Panc1 (cell line): Measurements from ENCODE around the gene LATS2. TPM values are rescaled to one million over a fixed set of nuclear protein-coding genes. Genes with fewer than 3 reads are reported as not detected.

Experiments used
- ATAC-seq: fragments of 200-7000 bp; cut with Tn5 transposase; 2 replicates; pipeline ENCODE4 v1.9.1; 2020; ENCODE audit warnings: mild to moderate bottlenecking, moderate library complexity
- BruUV-seq: library from RNA; stranded (reverse); fragments of 400-500 nt; replicated peaks from 2 replicates; lab custom pipeline; 2021; lab: Mats Ljungman, UMichigan
- CTCF ChIA-PET: fragments of 300-600 bp; sonication (Branson Sonifier 250); formaldehyde crosslinking; loops from one replicate; lab custom pipeline; 2022; ENCODE audit warnings: antibody characterized with exemption; lab: Charles Lee
- POLR2A ChIA-PET: fragments of 300-600 bp; sonication (Branson Sonifier 250); formaldehyde crosslinking; loops from one replicate; lab custom pipeline; 2022; ENCODE audit warnings: antibody characterized with exemption; lab: Charles Lee
- DNase-seq: peaks from one replicate; pipeline ENCODE4 v3.0.0-alpha.2; 2010; ENCODE audit warnings: low read depth, low spot score
- H3K27ac ChIP-seq: 2 replicates; pipeline ENCODE4 v1.5.1; 2011; ENCODE audit warnings: mild to moderate bottlenecking, low read length, inconsistent platforms
- H3K27me3 ChIP-seq: fragments of 200-500 bp; sonication (Bioruptor generic); 2 replicates; pipeline ENCODE4 v1.6.0; 2014; ENCODE audit warnings: low read length, inconsistent platforms; ENCODE audit not compliant: control insufficient read depth, insufficient read depth
- H3K36me3 ChIP-seq: fragments of 200-500 bp; sonication (Bioruptor generic); 2 replicates; pipeline ENCODE4 v1.5.1; 2014; ENCODE audit warnings: inconsistent platforms, mild to moderate bottlenecking, low read length, moderate library complexity; ENCODE audit not compliant: control insufficient read depth, insufficient read depth
- H3K4me1 ChIP-seq: 2 replicates; pipeline ENCODE4 v1.5.1; 2011; ENCODE audit warnings: inconsistent platforms, mild to moderate bottlenecking, low read length, moderate library complexity; ENCODE audit not compliant: control insufficient read depth, insufficient read depth
- H3K4me3 ChIP-seq, 2 experiments: 2 replicates each; pipeline ENCODE4 v1.5.1; 2011 to 2012; ENCODE audit warnings: low read depth in 2 of 2, low read length in 2 of 2, mild to moderate bottlenecking in 2 of 2, inconsistent platforms in 1 of 2, moderate library complexity in 1 of 2
- H3K9me3 ChIP-seq: fragments of 200-500 bp; sonication (Bioruptor generic); 2 replicates; pipeline ENCODE4 v1.5.1; 2014; ENCODE audit warnings: low read depth, mild to moderate bottlenecking, inconsistent platforms, low read length, moderate library complexity; ENCODE audit not compliant: control insufficient read depth, insufficient read depth
- POLR2AphosphoS5 ChIP-seq: IDR thresholded peaks from 2 replicates; pipeline ENCODE4 v1.6.1; 2012; ENCODE audit warnings: mild to moderate bottlenecking, low read depth, low read length, moderate library complexity
- SIN3A ChIP-seq: IDR thresholded peaks from 2 replicates; pipeline ENCODE4 v1.6.1; 2012; ENCODE audit warnings: low read depth, mild to moderate bottlenecking, low read length, moderate library complexity, borderline replicate concordance; ENCODE audit not compliant: insufficient read depth
- TCF7L2 ChIP-seq: IDR thresholded peaks from 2 replicates; pipeline ENCODE4 v1.6.1; 2011; ENCODE audit warnings: mild to moderate bottlenecking, low read depth, low read length, inconsistent platforms
- in situ Hi-C: cut with HindIII; loops from 2 replicates; pipeline ENCODE4 v1.10.0; 2016; ENCODE audit warnings: low sequenced_read_pairs, low pct_unique_long_range_greater_than_20kb
- intact Hi-C: fragments of 100-400 bp; cut with micrococcal nuclease; formaldehyde crosslinking; loops from one replicate; pipeline ENCODE4 v1.10.0; 2022; ENCODE audit not compliant: unreplicated experiment
- total RNA-seq: library from RNA; stranded (reverse); gene quantifications from one replicate; pipeline ENCODE4 v1.2.1, GENCODE V29; 2021; ENCODE audit not compliant: unreplicated experiment
- TF ChIP-seq, protein P1 (sequence below): fragments of 450-650 bp; IDR thresholded peaks from 2 replicates; pipeline ENCODE4 v1.5.1; 2017; ENCODE audit warnings: mild to moderate bottlenecking
- TF ChIP-seq, protein P2 (sequence below), 2 experiments: IDR thresholded peaks; 2 replicates each; pipeline ENCODE4 v1.6.1; 2011 to 2012; ENCODE audit warnings: low read depth in 2 of 2, control low read depth in 1 of 2, low read length in 1 of 2, mild to moderate bottlenecking in 1 of 2, moderate library complexity in 1 of 2; ENCODE audit not compliant: insufficient read depth in 1 of 2

The LATS2 gene
- total RNA-seq, 1 experiment from 2014 or later: 24.5 TPM

DNA sequence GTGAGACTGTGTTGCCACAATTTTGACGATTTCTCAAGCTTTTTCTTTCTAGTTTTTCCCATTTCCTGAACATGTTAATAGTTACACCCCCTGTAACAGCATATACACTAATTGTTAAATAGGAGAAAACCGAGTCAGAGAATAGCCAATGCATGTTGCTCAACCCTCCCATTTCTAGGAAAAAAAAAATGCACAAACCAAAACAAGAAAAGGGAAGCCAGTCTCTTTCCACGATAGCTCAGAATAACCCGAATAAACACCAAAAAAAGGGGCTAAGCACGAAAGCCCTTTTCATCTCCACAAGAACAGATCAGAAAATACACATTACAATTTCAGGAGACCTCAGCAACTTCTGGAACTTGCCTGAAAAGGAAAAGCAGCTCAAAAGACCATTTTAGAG, 16.3 kb downstream of the LATS2 start:
- no peak for TF ChIP-seq TCF7L2
- TF ChIP-seq POLR2AphosphoS5: no peak
- TF ChIP-seq, protein P1, sequence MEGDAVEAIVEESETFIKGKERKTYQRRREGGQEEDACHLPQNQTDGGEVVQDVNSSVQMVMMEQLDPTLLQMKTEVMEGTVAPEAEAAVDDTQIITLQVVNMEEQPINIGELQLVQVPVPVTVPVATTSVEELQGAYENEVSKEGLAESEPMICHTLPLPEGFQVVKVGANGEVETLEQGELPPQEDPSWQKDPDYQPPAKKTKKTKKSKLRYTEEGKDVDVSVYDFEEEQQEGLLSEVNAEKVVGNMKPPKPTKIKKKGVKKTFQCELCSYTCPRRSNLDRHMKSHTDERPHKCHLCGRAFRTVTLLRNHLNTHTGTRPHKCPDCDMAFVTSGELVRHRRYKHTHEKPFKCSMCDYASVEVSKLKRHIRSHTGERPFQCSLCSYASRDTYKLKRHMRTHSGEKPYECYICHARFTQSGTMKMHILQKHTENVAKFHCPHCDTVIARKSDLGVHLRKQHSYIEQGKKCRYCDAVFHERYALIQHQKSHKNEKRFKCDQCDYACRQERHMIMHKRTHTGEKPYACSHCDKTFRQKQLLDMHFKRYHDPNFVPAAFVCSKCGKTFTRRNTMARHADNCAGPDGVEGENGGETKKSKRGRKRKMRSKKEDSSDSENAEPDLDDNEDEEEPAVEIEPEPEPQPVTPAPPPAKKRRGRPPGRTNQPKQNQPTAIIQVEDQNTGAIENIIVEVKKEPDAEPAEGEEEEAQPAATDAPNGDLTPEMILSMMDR: no peak
- no peak for TF ChIP-seq SIN3A
- TF ChIP-seq, protein P2, sequence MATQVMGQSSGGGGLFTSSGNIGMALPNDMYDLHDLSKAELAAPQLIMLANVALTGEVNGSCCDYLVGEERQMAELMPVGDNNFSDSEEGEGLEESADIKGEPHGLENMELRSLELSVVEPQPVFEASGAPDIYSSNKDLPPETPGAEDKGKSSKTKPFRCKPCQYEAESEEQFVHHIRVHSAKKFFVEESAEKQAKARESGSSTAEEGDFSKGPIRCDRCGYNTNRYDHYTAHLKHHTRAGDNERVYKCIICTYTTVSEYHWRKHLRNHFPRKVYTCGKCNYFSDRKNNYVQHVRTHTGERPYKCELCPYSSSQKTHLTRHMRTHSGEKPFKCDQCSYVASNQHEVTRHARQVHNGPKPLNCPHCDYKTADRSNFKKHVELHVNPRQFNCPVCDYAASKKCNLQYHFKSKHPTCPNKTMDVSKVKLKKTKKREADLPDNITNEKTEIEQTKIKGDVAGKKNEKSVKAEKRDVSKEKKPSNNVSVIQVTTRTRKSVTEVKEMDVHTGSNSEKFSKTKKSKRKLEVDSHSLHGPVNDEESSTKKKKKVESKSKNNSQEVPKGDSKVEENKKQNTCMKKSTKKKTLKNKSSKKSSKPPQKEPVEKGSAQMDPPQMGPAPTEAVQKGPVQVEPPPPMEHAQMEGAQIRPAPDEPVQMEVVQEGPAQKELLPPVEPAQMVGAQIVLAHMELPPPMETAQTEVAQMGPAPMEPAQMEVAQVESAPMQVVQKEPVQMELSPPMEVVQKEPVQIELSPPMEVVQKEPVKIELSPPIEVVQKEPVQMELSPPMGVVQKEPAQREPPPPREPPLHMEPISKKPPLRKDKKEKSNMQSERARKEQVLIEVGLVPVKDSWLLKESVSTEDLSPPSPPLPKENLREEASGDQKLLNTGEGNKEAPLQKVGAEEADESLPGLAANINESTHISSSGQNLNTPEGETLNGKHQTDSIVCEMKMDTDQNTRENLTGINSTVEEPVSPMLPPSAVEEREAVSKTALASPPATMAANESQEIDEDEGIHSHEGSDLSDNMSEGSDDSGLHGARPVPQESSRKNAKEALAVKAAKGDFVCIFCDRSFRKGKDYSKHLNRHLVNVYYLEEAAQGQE (IDR thresholded peaks at IDR 0.05; ENCODE audit: insufficient read depth in 1 of 2, low read depth in 2 of 2, low read length in 1 of 2): no peak
- in situ Hi-C loops (no loop called here), intact Hi-C loops (no loop called here)
- CTCF ChIA-PET: no interaction called here
- H3K4me3 ChIP-seq: no peak overlapping the region
- POLR2A ChIA-PET: no interaction called here
- no peaks in the 10 kb centered on the region for H3K9me3 ChIP-seq
- no TSS peak for BruUV-seq
- peaks cover 3% of the 10 kb centered on the region; the same call in 1 of the 2 replicates for H3K36me3 ChIP-seq
- DNase-seq (no peak), ATAC-seq (no peak)
- H3K27ac ChIP-seq: no peak overlapping the region
- peaks cover 6% of the 10 kb centered on the region for H3K4me1 ChIP-seq
- H3K27me3 ChIP-seq: no peaks in the 10 kb centered on the region

DNA sequence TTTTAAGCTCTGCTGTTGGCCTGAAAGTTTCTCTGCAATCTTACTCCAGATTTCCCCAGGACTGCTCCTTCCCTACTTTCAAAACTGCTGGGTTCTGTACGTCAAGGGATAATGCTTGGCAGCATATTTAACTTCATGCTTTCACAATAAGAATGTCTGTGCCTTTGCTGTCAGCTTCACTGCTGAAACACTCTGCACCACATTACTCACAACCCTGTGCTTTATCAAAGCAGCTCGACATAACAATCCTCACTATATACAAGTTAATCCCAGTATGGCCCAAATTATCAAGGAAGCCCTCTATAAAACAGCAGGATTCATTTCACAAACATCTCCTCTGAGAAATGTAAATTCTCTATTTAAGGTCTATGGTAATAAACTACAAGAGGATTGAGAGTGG, 17.5 kb downstream of the LATS2 start:
- ChIA-PET CTCF (no interaction called here), POLR2A (no interaction called here)
- no peak overlapping the region for H3K4me3 ChIP-seq
- intact Hi-C loops: no loop called here
- in situ Hi-C loops: no loop called here
- no peaks in the 10 kb centered on the region for H3K27me3 ChIP-seq
- H3K36me3 ChIP-seq: peaks cover 3% of the 10 kb centered on the region; the same call in 1 of the 2 replicates
- H3K27ac ChIP-seq: no peak overlapping the region
- no peak for ATAC-seq
- TF ChIP-seq, protein P1: no peak
- no peak for TF ChIP-seq POLR2AphosphoS5
- no peak for TF ChIP-seq TCF7L2
- no peak for TF ChIP-seq SIN3A
- TF ChIP-seq, protein P2 (IDR thresholded peaks at IDR 0.05; ENCODE audit: insufficient read depth in 1 of 2, low read depth in 2 of 2, low read length in 1 of 2): no peak
- H3K9me3 ChIP-seq: no peaks in the 10 kb centered on the region
- H3K4me1 ChIP-seq: peaks cover 3% of the 10 kb centered on the region; the same call in 1 of the 2 replicates
- no peak for DNase-seq
- no TSS peak for BruUV-seq
